HUES64 (cell line): ENCODE measurements around the gene UMODL1.

Experiments used
- H3K27ac ChIP-seq: 2 replicates; pipeline ENCODE4 v1.7.0; 2013; ENCODE audit warnings: low read depth, low read length, inconsistent platforms
- H3K27me3 ChIP-seq: 2 replicates; pipeline ENCODE4 v1.6.1; 2013; ENCODE audit warnings: mild to moderate bottlenecking, low read length; ENCODE audit not compliant: insufficient read depth
- H3K36me3 ChIP-seq: 2 replicates; pipeline ENCODE4 v1.6.1; 2013; ENCODE audit warnings: mild to moderate bottlenecking, low read length; ENCODE audit not compliant: insufficient read depth
- H3K4me1 ChIP-seq: 2 replicates; pipeline ENCODE4 v1.6.1; 2013; ENCODE audit warnings: mild to moderate bottlenecking, low read length, moderate library complexity; ENCODE audit not compliant: insufficient read depth
- H3K4me3 ChIP-seq: 2 replicates; pipeline ENCODE4 v1.5.1; 2013; ENCODE audit warnings: mild to moderate bottlenecking, low read length, moderate library complexity
- H3K9ac ChIP-seq: 2 replicates; pipeline ENCODE4 v1.6.1; 2013; ENCODE audit warnings: mild to moderate bottlenecking, low read depth, low read length
- H3K9me3 ChIP-seq: 2 replicates; pipeline ENCODE4 v1.6.1; 2013; ENCODE audit warnings: low read depth, low read length; ENCODE audit not compliant: insufficient read depth
- WGBS: fragments of 150-250, 120-280 bp; methylation state at CpG from one replicate; pipeline ENCODE4 v1.1.7; 2013; ENCODE audit warnings: missing lambda C conversion rate; 5-methylcytosine and 5-hydroxymethylcytosine counted together

UMODL1 gene

DNA sequence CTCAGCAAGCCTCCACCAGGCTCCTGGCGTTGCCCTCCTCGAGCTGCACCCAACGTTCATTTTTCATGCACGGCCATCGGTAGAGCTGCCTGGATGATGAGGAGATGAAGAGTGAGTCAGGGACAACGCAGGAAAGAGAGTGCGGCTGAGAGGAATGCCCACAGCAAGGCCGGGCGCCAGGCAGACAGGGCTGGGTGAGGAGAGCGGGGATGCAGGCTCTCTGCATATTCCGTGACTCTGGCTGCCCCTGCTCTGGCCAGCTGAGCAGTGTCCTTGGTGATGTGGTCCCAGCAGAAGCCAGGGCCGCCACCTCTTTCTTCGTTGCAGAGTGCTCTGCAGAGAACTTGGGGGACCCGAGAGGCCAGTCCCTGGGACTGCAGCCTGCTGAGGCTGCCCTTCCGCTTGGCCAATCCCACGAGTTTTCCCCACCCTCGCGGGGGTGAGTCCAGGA lies 10.8 kb downstream of the UMODL1 start:
- H3K27ac ChIP-seq: no peak overlapping the region
- no peak overlapping the region for H3K9ac ChIP-seq
- H3K9me3 ChIP-seq: no peaks in the 10 kb centered on the region
- no peak overlapping the region for H3K4me3 ChIP-seq
- H3K27me3 ChIP-seq: no peaks in the 10 kb centered on the region
- no peaks in the 10 kb centered on the region for H3K4me1 ChIP-seq
- no peaks in the 10 kb centered on the region for H3K36me3 ChIP-seq
- 85% methylated on average over 18 of the region's 18 CpGs for WGBS

DNA sequence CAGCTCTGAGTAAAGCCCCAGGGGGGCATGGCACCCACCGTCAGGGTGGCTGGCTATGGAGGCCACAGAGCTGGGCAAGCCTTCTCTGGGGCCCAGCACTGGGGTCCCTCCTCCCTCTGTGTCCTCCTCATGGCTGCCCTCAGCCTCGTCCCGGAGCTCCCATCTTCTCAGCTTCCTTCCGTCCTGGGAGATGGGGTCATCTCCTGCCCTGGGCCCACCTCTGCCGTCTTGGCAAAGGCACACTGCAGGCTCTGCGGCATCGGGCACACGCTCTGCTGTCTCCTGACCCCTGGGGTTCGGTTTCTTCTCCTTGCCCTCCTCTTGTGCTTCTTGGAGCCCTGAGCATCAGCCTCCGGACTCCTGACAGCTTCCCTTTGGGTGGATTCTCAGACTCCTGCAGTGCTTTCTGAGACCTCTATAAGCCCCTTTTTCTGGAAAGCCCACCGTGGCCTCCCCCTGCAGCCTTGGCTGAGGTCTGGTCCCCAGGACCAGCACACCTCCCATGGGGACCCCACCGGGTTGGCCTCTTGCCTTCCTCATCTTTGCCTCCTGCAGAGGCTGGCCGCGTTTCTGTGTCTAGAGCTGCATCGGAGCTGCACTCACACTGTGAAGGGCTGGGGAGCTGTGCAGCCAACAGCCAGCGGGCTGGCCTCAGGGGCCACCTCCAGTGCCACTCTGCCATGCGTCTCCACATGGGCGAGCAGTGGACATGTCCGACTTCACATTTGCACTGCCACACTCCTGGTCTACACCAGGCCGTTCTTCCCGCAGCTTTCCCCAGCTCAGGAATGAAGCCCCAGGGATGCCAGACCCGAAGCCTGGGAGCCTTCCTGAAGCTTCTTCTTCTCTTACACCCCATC lies 11.6 kb downstream of the UMODL1 start:
- 92% methylated on average over 22 of the region's 22 CpGs for WGBS

GRCh38 chr21:42083361-42083690 lies 12.2 kb downstream of the UMODL1 start:
- H3K36me3 ChIP-seq: no peaks in the 10 kb centered on the region
- H3K4me3 ChIP-seq: no peak overlapping the region
- H3K27me3 ChIP-seq: no peaks in the 10 kb centered on the region
- H3K9ac ChIP-seq: no peak overlapping the region
- 93% methylated on average over 6 of the region's 6 CpGs for WGBS
- H3K9me3 ChIP-seq: no peaks in the 10 kb centered on the region
- H3K4me1 ChIP-seq: no peaks in the 10 kb centered on the region
- no peak overlapping the region for H3K27ac ChIP-seq

More for the DNA sequence above, 11.6 kb downstream of the UMODL1 start:
- Histone ChIP-seq H3K4me3 (no peak overlapping the region), H3K4me1 (no peaks in the 10 kb centered on the region), H3K27me3 (no peaks in the 10 kb centered on the region), H3K9me3 (no peaks in the 10 kb centered on the region), H3K36me3 (no peaks in the 10 kb centered on the region), H3K9ac (no peak overlapping the region), H3K27ac (no peak overlapping the region)

- no peak overlapping the region for H3K4me3 ChIP-seq
- no peaks in the 10 kb centered on the region for H3K36me3 ChIP-seq
- no peaks in the 10 kb centered on the region for H3K9me3 ChIP-seq
- H3K27ac ChIP-seq: no peak overlapping the region
- no peaks in the 10 kb centered on the region for H3K4me1 ChIP-seq
- 94% methylated on average over 12 of the region's 12 CpGs for WGBS
- no peaks in the 10 kb centered on the region for H3K27me3 ChIP-seq
- H3K9ac ChIP-seq: no peak overlapping the region
These were observed 13.0 kb downstream of the UMODL1 start for GRCh38 chr21:42084079-42084478.

DNA sequence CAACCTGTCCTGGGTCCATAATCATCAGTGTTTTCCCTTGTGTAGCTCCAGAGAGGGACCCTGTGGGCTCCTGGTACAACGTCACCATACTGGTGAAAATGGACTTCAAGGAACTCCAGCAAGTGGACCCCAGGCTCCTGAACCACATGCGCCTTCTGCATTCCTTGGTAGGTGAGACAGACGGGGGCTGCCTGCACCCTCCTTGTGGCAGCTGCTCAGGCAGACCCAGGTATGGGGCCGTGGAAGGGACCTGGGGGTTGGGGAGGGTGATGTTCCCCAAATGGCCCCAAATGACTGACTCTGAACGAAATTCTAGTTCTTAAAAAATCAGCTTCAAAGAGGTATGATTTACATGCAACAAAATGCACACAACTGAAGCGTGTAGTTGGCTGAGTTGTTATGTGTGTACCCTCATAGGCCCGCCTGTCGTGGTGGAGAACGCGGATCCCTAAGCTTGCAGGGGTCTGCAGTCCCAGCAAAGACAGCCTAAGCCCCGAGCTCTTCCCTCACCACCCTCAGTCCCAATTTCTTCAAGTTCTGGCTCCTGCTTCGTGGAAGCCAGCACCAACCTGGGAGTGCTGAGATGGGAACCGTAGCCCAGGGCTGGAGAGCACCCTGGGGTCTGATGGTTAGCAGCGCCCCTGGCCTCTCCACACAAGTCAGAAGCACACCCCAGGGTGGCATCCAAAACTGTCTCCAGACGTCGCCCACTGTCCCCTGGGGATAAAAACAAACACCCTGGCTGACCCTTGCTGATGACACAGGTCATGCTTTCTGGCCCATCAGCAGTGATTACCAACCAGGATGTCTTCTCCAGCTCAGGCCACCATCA lies 14.3 kb downstream of the UMODL1 start:
- H3K4me1 ChIP-seq: no peaks in the 10 kb centered on the region
- H3K27ac ChIP-seq: no peak overlapping the region
- H3K36me3 ChIP-seq: no peaks in the 10 kb centered on the region
- H3K9me3 ChIP-seq: no peaks in the 10 kb centered on the region
- H3K9ac ChIP-seq: no peak overlapping the region
- H3K27me3 ChIP-seq: no peaks in the 10 kb centered on the region
- H3K4me3 ChIP-seq: no peak overlapping the region
- 91% methylated on average over 16 of the region's 16 CpGs for WGBS

GRCh38 chr21:42086969-42087368 lies 15.9 kb downstream of the UMODL1 start:
- Histone ChIP-seq H3K4me1 (no peaks in the 10 kb centered on the region), H3K4me3 (no peak overlapping the region), H3K9ac (no peak overlapping the region), H3K9me3 (no peaks in the 10 kb centered on the region), H3K36me3 (no peaks in the 10 kb centered on the region), H3K27ac (no peak overlapping the region), H3K27me3 (peaks cover 4% of the 10 kb centered on the region)
- 95% methylated on average over 7 of the region's 7 CpGs for WGBS

DNA sequence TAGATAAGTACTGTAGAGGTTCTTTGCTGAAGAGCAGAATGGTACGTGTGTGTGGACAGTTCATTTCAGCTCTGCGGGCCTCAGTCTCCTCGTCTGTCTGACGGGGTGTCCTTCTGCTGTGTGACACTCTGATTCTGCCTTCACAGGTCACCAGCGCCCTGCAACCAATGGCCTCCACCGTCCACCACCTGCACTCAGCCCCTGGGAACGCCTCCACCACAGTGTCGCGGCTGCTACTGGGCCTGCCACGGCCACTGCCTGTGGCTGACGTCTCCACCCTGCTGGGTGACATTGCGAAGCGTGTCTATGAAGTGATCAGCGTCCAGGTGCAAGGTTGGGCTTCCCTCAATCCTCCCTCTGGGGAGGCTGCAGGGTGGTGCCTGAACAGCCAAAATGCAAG lies 17.0 kb downstream of the UMODL1 start:
- H3K9me3 ChIP-seq: no peaks in the 10 kb centered on the region
- no peak overlapping the region for H3K27ac ChIP-seq
- H3K4me1 ChIP-seq: peaks cover 7% of the 10 kb centered on the region
- H3K4me3 ChIP-seq: no peak overlapping the region
- H3K9ac ChIP-seq: no peak overlapping the region
- no peaks in the 10 kb centered on the region for H3K36me3 ChIP-seq
- peaks cover 4% of the 10 kb centered on the region for H3K27me3 ChIP-seq
- WGBS: 95% methylated on average over 14 of the region's 14 CpGs

GRCh38 chr21:42088658-42089057 lies 17.5 kb downstream of the UMODL1 start:
- Histone ChIP-seq H3K4me1 (peaks cover 7% of the 10 kb centered on the region), H3K27ac (no peak overlapping the region), H3K9ac (no peak overlapping the region), H3K4me3 (no peak overlapping the region), H3K9me3 (no peaks in the 10 kb centered on the region), H3K36me3 (no peaks in the 10 kb centered on the region), H3K27me3 (peaks cover 4% of the 10 kb centered on the region)
- 87% methylated on average over 5 of the region's 5 CpGs for WGBS

DNA sequence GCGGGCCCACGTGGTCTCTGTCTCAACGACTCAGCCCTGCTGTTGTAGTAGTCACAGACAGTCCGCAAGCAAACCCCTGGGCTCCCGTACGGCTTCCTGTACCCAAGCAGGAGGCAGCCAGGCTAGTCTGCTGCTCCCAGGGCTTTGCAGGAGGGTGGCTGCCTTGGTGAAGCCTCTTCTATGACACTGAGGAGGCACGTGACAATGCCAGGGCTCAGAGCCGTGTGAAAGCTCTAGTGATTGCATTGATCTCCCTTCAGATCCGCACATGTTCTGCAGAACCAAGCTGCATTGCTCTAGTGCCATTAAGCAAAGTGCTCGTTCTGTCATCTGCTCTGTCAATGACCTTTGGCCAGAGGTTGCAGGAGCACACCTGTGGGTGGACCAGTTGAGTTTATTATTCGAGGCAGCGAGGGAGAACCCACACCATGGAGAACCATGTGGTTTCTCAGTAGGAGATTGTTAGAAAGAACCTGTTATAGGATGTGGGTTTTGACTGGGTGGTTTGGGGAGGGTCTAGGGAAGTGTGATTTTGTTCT lies 18.0 kb downstream of the UMODL1 start:
- Histone ChIP-seq H3K27ac (no peak overlapping the region), H3K9ac (no peak overlapping the region), H3K27me3 (peaks cover 4% of the 10 kb centered on the region), H3K36me3 (no peaks in the 10 kb centered on the region), H3K4me1 (peaks cover 7% of the 10 kb centered on the region), H3K9me3 (no peaks in the 10 kb centered on the region), H3K4me3 (no peak overlapping the region)
- 91% methylated on average over 12 of the region's 12 CpGs for WGBS

GRCh38 chr21:42089665-42090310 lies 18.7 kb downstream of the UMODL1 start:
- Histone ChIP-seq H3K36me3 (no peaks in the 10 kb centered on the region), H3K4me1 (peaks cover 7% of the 10 kb centered on the region), H3K27me3 (peaks cover 4% of the 10 kb centered on the region), H3K9ac (no peak overlapping the region), H3K9me3 (peaks cover 4% of the 10 kb centered on the region), H3K27ac (no peak overlapping the region), H3K4me3 (no peak overlapping the region)
- 95% methylated on average over 21 of the region's 21 CpGs for whole genome bisulfite sequencing
